Lower leg skin (tissue), 3 donors: ENCODE results near the gene DPP10.

Experiments
- CTCF ChIP-seq, 3 donors: fragments of 450-650 bp; IDR thresholded peaks; one replicate each; pipeline ENCODE4 v1.5.1; 2016; ENCODE audit warnings: antibody characterized with exemption in 3 of 3, mild to moderate bottlenecking in 3 of 3, moderate library complexity in 2 of 3
- POLR2A ChIP-seq, 2 donors: fragments of 450-650 bp; IDR thresholded peaks; one replicate each; pipeline ENCODE4 v1.6.1; 2016 to 2017; ENCODE audit warnings: antibody characterized with exemption in 2 of 2, mild to moderate bottlenecking in 1 of 2, moderate library complexity in 1 of 2

DNA sequence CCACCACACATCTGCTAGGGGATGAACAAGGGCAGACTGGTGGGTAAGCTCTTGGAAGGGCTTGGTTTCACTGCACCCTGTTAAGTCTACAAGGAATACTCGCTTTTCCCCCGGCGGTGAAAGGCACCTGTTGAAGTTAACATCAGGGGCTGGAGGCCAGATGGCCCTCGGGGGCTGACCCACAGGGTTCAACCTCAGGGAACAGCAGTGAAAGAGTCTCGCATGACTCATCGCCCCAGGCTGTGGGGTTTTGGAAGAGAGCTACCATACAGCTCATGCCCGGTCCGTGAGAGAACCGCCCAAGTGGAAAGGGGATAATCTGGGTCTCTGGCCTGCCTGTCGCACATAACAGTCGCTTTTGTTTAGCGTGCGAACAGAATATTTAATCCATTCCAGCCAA is 748.0 kb downstream of the DPP10 start:
- TF ChIP-seq CTCF (IDR thresholded peaks at IDR 0.05) = no peak
- TF ChIP-seq POLR2A (IDR thresholded peaks at IDR 0.05) = no peak
